ENCODE measurements around the gene NRCAM. TPM values are rescaled to one million over a fixed set of nuclear protein-coding genes. Genes with fewer than 3 reads are reported as not detected.
A peak's percentile ranks its signal among the peaks of the same experiment; 100 is the strongest.

The NRCAM gene
- total and polyA plus RNA-seq, 2 of the 13 experiments (the other 11 are each of a cell fraction or from before 2014, with no cell fraction given), result 0.31 to 0.33 TPM

GRCh38 chr7:108246227-108246837, 209.9 kb downstream of the NRCAM start (continued):
- TF ChIP-seq PAXIP1 (CRISPR knock-in tag; conservative IDR thresholded peaks at IDR 0.05) (peak; percentile 54), KLF12 (CRISPR knock-in tag; IDR thresholded peaks at IDR 0.05; ENCODE audit: borderline replicate concordance) (no peak), ATF7 (IDR thresholded peaks at IDR 0.05) (peak; percentile 77), ATF7 (CRISPR knock-in tag; IDR thresholded peaks at IDR 0.05) (no peak), GATAD2A (CRISPR knock-in tag; IDR thresholded peaks at IDR 0.05) (peak; percentile 59; the same call in 1 of the 2 replicates), MAFG (CRISPR knock-in tag; IDR thresholded peaks at IDR 0.05) (peak; percentile 98), EP300 (IDR thresholded peaks at IDR 0.05; ENCODE audit: low read depth in 2 of 2, low read length in 2 of 2) (no peak), EP300 (CRISPR knock-in tag; IDR thresholded peaks at IDR 0.05; ENCODE audit: borderline replicate concordance) (peak; percentile 75), HDAC1 (CRISPR knock-in tag; IDR thresholded peaks at IDR 0.05) (0 out of 2 replicates have a peak, but pooled peaks have one; percentile 28), ZHX1 (CRISPR knock-in tag; IDR thresholded peaks at IDR 0.05; ENCODE audit: low read depth) (no peak), MAZ (IDR thresholded peaks at IDR 0.05; ENCODE audit: borderline replicate concordance, low read depth, low read length) (no peak), MAZ (CRISPR knock-in tag; IDR thresholded peaks at IDR 0.05; ENCODE audit: low read depth) (no peak), EED (CRISPR knock-in tag; IDR thresholded peaks at IDR 0.05) (no peak), ZBTB39 (CRISPR knock-in tag; IDR thresholded peaks at IDR 0.05) (no peak), TSC22D2 (CRISPR knock-in tag; IDR thresholded peaks at IDR 0.05; ENCODE audit: borderline replicate concordance) (no peak), RAD21 (CRISPR knock-in tag; IDR thresholded peaks at IDR 0.05) (no peak), SOX5 (CRISPR knock-in tag; IDR thresholded peaks at IDR 0.05; ENCODE audit: borderline replicate concordance) (peak; percentile 73), HNF4G (IDR thresholded peaks at IDR 0.05; ENCODE audit: borderline replicate concordance, low read depth, low read length) (no peak), HNF4G (CRISPR knock-in tag; IDR thresholded peaks at IDR 0.05; ENCODE audit: borderline replicate concordance, low read depth) (peak; percentile 26; the same call in 1 of the 2 replicates), NCOA1 (CRISPR knock-in tag; IDR thresholded peaks at IDR 0.05) (no peak), ZNF24 (IDR thresholded peaks at IDR 0.05) (no peak)
- TF ChIP-seq, protein P1, sequence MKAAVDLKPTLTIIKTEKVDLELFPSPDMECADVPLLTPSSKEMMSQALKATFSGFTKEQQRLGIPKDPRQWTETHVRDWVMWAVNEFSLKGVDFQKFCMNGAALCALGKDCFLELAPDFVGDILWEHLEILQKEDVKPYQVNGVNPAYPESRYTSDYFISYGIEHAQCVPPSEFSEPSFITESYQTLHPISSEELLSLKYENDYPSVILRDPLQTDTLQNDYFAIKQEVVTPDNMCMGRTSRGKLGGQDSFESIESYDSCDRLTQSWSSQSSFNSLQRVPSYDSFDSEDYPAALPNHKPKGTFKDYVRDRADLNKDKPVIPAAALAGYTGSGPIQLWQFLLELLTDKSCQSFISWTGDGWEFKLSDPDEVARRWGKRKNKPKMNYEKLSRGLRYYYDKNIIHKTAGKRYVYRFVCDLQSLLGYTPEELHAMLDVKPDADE (CRISPR knock-in tag; IDR thresholded peaks at IDR 0.05), result no peak

Data from HepG2 (cell line).